KMS-11 (cell line): ENCODE measurements around the gene AMFR.

Source experiments
- H2AFZ ChIP-seq: fragments of 200-600 bp; sonication (generic); 2 replicates; pipeline ENCODE4 v1.6.1; 2016; ENCODE audit warnings: antibody characterized with exemption, mixed run types, low read depth
- H3K27ac ChIP-seq: fragments of 200-600 bp; sonication (generic); 2 replicates; pipeline ENCODE4 v1.6.1; 2016; ENCODE audit warnings: mild to moderate bottlenecking, mixed run types
- H3K27me3 ChIP-seq: fragments of 200-600 bp; sonication (generic); 2 replicates; pipeline ENCODE4 v1.6.1; 2017; ENCODE audit warnings: mild to moderate bottlenecking, low read depth, mixed run types, moderate library complexity; ENCODE audit not compliant: insufficient read depth
- H3K36me3 ChIP-seq: fragments of 200-600 bp; sonication (generic); 2 replicates; pipeline ENCODE4 v1.6.1; 2017; ENCODE audit warnings: mild to moderate bottlenecking, mixed run types; ENCODE audit not compliant: insufficient read depth
- H3K4me1 ChIP-seq: fragments of 200-600 bp; sonication (generic); 2 replicates; pipeline ENCODE4 v1.6.1; 2016; ENCODE audit warnings: mild to moderate bottlenecking, low read depth, mixed run types; ENCODE audit not compliant: poor library complexity, severe bottlenecking
- H3K4me2 ChIP-seq: fragments of 200-600 bp; sonication (generic); 2 replicates; pipeline ENCODE4 v1.7.0; 2016; ENCODE audit warnings: mild to moderate bottlenecking, mixed run types
- H3K4me3 ChIP-seq: fragments of 200-600 bp; sonication (generic); IDR thresholded peaks from 2 replicates; pipeline ENCODE4 v1.6.1; 2017; ENCODE audit warnings: low read depth, low read length, mixed read lengths; ENCODE audit not compliant: insufficient read depth
- H3K79me2 ChIP-seq: fragments of 200-600 bp; sonication (generic); 2 replicates; pipeline ENCODE4 v1.6.1; 2016; ENCODE audit warnings: low read depth, mixed run types; ENCODE audit not compliant: insufficient read depth
- H3K9ac ChIP-seq: fragments of 200-600 bp; sonication (generic); 2 replicates; pipeline ENCODE4 v1.6.1; 2016; ENCODE audit warnings: mild to moderate bottlenecking, mixed run types
- H4K20me1 ChIP-seq: fragments of 200-600 bp; sonication (generic); 2 replicates; pipeline ENCODE4 v1.6.1; 2016; ENCODE audit warnings: mild to moderate bottlenecking, mixed run types; ENCODE audit not compliant: insufficient read depth
- TF ChIP-seq, protein P1 (sequence below): fragments of 200-600 bp; sonication (generic); conservative IDR thresholded peaks from 2 replicates; pipeline ENCODE4 v1.6.1; 2017; ENCODE audit warnings: low read depth, mild to moderate bottlenecking, antibody characterized with exemption, low read length, moderate library complexity, mixed read lengths

AMFR gene

DNA sequence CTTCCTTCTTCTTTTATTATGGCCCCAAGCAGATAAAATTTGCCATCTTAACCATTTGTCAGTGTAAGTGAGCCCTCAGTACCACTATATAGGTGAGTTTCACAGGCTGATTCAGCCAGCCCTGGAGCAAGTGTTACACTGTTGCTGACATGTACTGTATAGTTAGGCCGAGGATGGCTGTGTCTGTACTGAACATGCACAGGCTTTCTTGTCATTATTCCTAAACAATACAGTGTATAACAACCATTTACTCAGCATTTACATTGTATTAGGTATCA, 53.7 kb downstream of the AMFR start:
- Histone ChIP-seq H3K4me2 (no peak overlapping the region), H3K9ac (no peak overlapping the region), H2AFZ (no peak overlapping the region), H3K79me2 (no peaks in the 10 kb centered on the region), H3K36me3 (no peaks in the 10 kb centered on the region), H3K27ac (no peak overlapping the region), H3K4me1 (no peaks in the 10 kb centered on the region), H4K20me1 (no peaks in the 10 kb centered on the region), H3K27me3 (no peaks in the 10 kb centered on the region), H3K4me3 (no peak overlapping the region)
- TF ChIP-seq, protein P1, sequence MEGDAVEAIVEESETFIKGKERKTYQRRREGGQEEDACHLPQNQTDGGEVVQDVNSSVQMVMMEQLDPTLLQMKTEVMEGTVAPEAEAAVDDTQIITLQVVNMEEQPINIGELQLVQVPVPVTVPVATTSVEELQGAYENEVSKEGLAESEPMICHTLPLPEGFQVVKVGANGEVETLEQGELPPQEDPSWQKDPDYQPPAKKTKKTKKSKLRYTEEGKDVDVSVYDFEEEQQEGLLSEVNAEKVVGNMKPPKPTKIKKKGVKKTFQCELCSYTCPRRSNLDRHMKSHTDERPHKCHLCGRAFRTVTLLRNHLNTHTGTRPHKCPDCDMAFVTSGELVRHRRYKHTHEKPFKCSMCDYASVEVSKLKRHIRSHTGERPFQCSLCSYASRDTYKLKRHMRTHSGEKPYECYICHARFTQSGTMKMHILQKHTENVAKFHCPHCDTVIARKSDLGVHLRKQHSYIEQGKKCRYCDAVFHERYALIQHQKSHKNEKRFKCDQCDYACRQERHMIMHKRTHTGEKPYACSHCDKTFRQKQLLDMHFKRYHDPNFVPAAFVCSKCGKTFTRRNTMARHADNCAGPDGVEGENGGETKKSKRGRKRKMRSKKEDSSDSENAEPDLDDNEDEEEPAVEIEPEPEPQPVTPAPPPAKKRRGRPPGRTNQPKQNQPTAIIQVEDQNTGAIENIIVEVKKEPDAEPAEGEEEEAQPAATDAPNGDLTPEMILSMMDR, result no peak

DNA sequence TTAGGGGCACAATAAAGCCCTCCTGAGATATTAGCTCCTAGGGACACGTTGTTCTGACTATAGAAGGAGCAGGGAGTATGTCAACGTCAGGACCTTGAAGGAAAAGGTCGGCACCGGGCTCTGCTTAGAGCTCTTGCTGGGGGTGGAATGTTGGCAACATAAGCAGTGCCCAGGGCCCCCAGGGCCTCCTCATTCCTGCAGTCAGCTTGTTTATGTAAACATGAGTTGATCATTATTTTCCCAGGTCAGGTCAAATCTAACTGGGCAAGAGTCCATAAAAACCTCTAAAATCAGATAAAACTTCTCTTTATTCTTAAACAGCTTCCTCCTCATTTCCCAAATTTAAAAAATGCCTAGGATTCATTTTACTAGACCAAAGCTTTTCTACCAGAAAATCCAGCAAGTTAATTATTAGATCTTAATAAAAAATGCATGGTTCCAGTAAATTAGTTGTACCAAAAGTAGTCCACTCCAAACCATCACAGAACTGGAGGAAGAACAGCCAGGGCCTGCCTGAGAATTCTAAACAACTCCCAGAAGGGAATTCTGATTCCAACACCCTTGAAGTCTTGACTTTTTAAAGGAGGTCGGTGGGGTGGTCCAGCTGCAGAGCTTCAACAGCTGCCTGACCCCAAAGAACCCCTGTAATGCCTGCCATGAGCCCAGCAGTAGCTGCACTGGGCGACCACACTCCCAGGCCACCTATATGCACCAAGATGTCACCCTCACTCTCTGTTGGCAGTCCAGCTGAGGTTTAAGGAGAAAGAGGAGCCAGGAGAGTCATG, 54.3 kb downstream of the AMFR start:
- Histone ChIP-seq H3K9ac (no peak overlapping the region), H3K27me3 (no peaks in the 10 kb centered on the region), H3K36me3 (no peaks in the 10 kb centered on the region), H4K20me1 (no peaks in the 10 kb centered on the region), H3K27ac (no peak overlapping the region), H3K79me2 (no peaks in the 10 kb centered on the region), H3K4me1 (no peaks in the 10 kb centered on the region), H3K4me3 (no peak overlapping the region), H3K4me2 (no peak overlapping the region), H2AFZ (no peak overlapping the region)
- TF ChIP-seq, protein P1, result no peak

DNA sequence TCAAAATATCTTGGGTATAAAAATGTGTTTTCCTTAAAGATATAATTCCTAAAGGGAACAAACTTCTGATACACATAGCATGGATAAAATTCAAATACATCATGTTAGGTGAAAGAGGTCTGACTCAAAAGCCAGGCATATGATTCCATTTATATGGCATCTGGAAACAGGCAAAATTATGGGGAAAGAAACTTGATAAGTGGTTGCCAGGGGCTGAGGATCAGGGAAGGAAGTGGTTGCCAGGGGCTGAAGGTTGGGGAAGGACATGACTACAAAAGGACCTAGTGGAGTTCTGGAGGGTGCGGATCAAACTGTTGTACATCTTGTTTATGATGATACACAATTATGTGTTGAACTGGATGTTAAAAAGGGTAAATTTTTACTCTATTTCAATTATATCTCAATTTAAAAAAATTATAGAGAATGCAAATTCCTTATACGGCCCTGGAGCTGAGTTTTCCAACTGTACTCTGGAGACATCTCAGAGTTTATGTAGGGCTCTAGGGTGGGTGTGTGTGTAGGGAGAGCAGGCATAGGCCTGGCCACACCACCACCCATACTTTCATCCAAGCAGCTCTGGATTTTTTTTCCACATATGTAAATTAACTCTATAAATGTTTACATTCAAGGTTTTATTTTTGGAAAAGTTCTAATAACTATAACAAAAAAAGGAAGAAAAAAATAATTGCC, 55.0 kb downstream of the AMFR start:
- Histone ChIP-seq H3K27ac (no peak overlapping the region), H2AFZ (no peak overlapping the region), H3K36me3 (no peaks in the 10 kb centered on the region), H3K27me3 (no peaks in the 10 kb centered on the region), H3K4me2 (no peak overlapping the region), H3K79me2 (no peaks in the 10 kb centered on the region), H3K4me1 (no peaks in the 10 kb centered on the region), H3K4me3 (no peak overlapping the region), H4K20me1 (no peaks in the 10 kb centered on the region), H3K9ac (no peak overlapping the region)
- TF ChIP-seq, protein P1, result no peak

DNA sequence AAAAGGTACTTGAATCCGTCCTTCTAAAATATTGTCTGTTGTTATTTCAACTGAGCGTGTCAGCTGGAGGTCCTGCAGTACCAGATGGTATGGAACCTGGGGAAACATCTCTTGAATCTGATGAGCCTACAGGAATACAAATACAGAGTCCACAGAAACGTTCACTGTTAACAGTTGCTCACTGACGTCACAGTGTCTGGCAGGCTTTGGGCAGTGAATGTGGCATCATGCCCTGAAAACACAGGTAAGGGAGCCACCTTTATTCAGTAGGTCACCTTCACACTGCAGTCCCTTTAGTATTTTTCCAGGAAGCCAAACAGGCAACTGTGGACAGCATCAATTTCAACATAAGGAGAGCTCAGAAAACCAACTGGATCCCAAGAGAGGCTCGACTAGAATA, 56.1 kb downstream of the AMFR start:
- H3K9ac ChIP-seq, result no peak overlapping the region
- no peaks in the 10 kb centered on the region for H3K27me3 ChIP-seq
- H3K4me1 ChIP-seq, result no peaks in the 10 kb centered on the region
- H3K79me2 ChIP-seq, result no peaks in the 10 kb centered on the region
- H3K4me2 ChIP-seq, result no peak overlapping the region
- H3K27ac ChIP-seq, result no peak overlapping the region
- no peak overlapping the region for H2AFZ ChIP-seq
- no peak overlapping the region for H3K4me3 ChIP-seq
- TF ChIP-seq, protein P1, result no peak
- no peaks in the 10 kb centered on the region for H4K20me1 ChIP-seq
- H3K36me3 ChIP-seq, result no peaks in the 10 kb centered on the region
